ENCODE data around the gene LBX2.

- TF ChIP-seq REST (IDR thresholded peaks at IDR 0.05; ENCODE audit: low read depth, low read length) (no peak), RAD21 (IDR thresholded peaks at IDR 0.05; ENCODE audit: low read length) (no peak), SIN3A (IDR thresholded peaks at IDR 0.05; ENCODE audit: borderline replicate concordance, low read depth, low read length) (no peak), NRF1 (IDR thresholded peaks at IDR 0.05; ENCODE audit: low read depth, low read length) (no peak), TAF1 (IDR thresholded peaks at IDR 0.05; ENCODE audit: borderline replicate concordance, low read depth, low read length) (no peak)
- TF ChIP-seq, protein P1, sequence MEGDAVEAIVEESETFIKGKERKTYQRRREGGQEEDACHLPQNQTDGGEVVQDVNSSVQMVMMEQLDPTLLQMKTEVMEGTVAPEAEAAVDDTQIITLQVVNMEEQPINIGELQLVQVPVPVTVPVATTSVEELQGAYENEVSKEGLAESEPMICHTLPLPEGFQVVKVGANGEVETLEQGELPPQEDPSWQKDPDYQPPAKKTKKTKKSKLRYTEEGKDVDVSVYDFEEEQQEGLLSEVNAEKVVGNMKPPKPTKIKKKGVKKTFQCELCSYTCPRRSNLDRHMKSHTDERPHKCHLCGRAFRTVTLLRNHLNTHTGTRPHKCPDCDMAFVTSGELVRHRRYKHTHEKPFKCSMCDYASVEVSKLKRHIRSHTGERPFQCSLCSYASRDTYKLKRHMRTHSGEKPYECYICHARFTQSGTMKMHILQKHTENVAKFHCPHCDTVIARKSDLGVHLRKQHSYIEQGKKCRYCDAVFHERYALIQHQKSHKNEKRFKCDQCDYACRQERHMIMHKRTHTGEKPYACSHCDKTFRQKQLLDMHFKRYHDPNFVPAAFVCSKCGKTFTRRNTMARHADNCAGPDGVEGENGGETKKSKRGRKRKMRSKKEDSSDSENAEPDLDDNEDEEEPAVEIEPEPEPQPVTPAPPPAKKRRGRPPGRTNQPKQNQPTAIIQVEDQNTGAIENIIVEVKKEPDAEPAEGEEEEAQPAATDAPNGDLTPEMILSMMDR (IDR thresholded peaks at IDR 0.05): no peak
Measured at GRCh38 chr2:74537140-74537539, 37.7 kb upstream of the LBX2 start.
